ENCODE data around the gene RMDN3. TPM values are rescaled to one million over a fixed set of nuclear protein-coding genes. Genes with fewer than 3 reads are reported as not detected.

RMDN3 gene
- total RNA-seq, 1 donor: 19.9 TPM

DNA sequence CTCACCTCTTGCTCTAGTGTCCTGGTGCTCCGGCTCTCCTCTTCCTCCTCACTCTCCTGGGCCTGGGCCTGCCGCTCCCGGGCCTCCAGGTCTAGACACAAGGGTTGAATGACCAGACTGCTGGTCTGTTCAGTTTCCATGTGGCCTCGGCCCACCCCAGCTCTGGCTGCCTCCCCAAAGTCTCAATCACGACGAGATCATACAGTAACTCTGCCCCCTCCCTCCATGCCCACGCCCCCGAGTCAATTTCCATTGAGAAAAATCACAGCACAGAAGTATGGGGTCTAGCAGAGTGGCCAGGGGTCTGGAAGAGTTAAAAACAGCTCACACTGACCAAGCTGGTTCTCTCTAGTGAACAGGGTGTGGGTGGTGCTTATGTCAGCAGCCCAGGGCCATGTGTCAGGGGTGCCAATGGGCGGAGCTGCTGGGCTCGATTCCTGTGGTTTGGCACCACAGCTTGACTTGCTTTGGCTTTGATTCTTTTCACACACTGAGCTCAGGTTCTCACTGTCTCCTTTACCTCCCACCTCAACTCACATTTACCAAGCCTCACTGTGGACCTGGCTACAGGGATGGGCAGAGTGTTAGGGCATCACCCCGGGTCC, 21.6 kb upstream of the RMDN3 start:
- DNase-seq (ENCODE audit: insufficient read length, low spot score, missing footprints): peak; percentile 98
- Histone ChIP-seq H3K4me1 (ENCODE audit: insufficient read depth, low read length) (peaks cover 11% of the 10 kb centered on the region), H4K20me1 (ENCODE audit: insufficient read depth, low read length) (peaks cover 4% of the 10 kb centered on the region), H3K27me3 (ENCODE audit: insufficient read depth, low read length) (no peaks in the 10 kb centered on the region), H3K27ac (ENCODE audit: low read depth, low read length) (peak overlapping the region; percentile 72), H3K4me2 (ENCODE audit: insufficient read depth, low read length) (peak overlapping the region; percentile 27), H3K79me2 (ENCODE audit: insufficient read depth, low read length) (peaks cover 5% of the 10 kb centered on the region), H3K9me3 (ENCODE audit: low read depth, low read length) (no peaks in the 10 kb centered on the region), H3K36me3 (ENCODE audit: insufficient read depth, low read length) (peaks cover 56% of the 10 kb centered on the region), H3K4me3 (ENCODE audit: insufficient read depth, low read length) (no peak overlapping the region), H2AFZ (ENCODE audit: low read length) (no peak overlapping the region)
- TF ChIP-seq CTCF (IDR thresholded peaks at IDR 0.05; ENCODE audit: extremely low read depth, low read depth, low read length): no peak

DNA sequence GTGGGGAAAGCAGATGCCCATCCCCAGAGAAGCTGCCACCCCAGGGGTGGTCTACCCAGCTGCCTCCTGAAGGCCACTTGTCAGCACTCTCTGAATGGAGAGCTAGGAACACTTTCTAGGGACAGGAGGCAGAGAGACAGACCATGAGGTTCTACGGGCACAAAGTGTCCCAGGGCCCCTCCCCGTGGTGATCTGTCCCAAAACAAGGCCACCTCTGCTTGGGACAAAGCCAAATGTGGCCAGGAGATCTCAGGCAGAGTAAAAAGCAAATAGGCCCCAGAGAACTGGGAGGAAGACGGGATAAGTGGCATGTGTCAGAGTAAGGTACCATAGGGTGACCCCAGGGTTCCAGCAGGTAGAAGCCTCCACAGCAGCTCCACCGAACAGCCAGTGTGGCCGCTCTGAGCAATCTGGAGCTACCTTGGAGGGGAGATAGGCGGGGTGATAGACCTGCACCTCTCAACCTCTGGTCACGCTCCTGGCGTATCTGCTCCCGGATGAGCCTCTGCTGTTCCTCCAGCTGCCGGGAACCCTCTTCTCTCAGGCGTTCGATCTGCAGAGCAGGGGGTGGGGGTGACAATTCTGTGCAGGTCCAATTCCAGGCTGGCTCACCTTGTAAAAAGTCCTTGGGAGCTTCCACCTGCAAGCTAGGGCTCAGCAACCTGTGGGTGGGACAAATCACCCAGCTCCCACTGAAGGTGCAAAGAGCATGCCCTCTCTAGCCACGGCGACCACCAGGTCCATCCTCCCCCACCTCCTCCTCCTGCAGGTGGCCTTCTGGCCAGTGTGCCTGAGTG, 20.9 kb upstream of the RMDN3 start:
- no peak for TF ChIP-seq CTCF (IDR thresholded peaks at IDR 0.05; ENCODE audit: extremely low read depth, low read depth, low read length)
- H4K20me1 ChIP-seq (ENCODE audit: insufficient read depth, low read length): peaks cover 4% of the 10 kb centered on the region
- peak overlapping the region; percentile 72 for H3K27ac ChIP-seq (ENCODE audit: low read depth, low read length)
- no peak for DNase-seq (ENCODE audit: insufficient read length, low spot score, missing footprints)
- H3K9me3 ChIP-seq (ENCODE audit: low read depth, low read length): no peaks in the 10 kb centered on the region
- peaks cover 5% of the 10 kb centered on the region for H3K79me2 ChIP-seq (ENCODE audit: insufficient read depth, low read length)
- peak overlapping the region; percentile 27 for H3K4me2 ChIP-seq (ENCODE audit: insufficient read depth, low read length)
- no peak overlapping the region for H3K4me3 ChIP-seq (ENCODE audit: insufficient read depth, low read length)
- H3K4me1 ChIP-seq (ENCODE audit: insufficient read depth, low read length): peaks cover 11% of the 10 kb centered on the region
- H3K36me3 ChIP-seq (ENCODE audit: insufficient read depth, low read length): peaks cover 62% of the 10 kb centered on the region
- H3K27me3 ChIP-seq (ENCODE audit: insufficient read depth, low read length): no peaks in the 10 kb centered on the region
- no peak overlapping the region for H2AFZ ChIP-seq (ENCODE audit: low read length)

- no peak for TF ChIP-seq CTCF (IDR thresholded peaks at IDR 0.05; ENCODE audit: extremely low read depth, low read depth, low read length)
- no peaks in the 10 kb centered on the region for H3K27me3 ChIP-seq (ENCODE audit: insufficient read depth, low read length)
- H3K27ac ChIP-seq (ENCODE audit: low read depth, low read length): no peak overlapping the region
- H4K20me1 ChIP-seq (ENCODE audit: insufficient read depth, low read length): peaks cover 5% of the 10 kb centered on the region
- no peak for DNase-seq (ENCODE audit: insufficient read length, low spot score, missing footprints)
- no peak overlapping the region for H3K4me3 ChIP-seq (ENCODE audit: insufficient read depth, low read length)
- no peak overlapping the region for H3K4me2 ChIP-seq (ENCODE audit: insufficient read depth, low read length)
- peaks cover 2% of the 10 kb centered on the region for H3K79me2 ChIP-seq (ENCODE audit: insufficient read depth, low read length)
- H3K4me1 ChIP-seq (ENCODE audit: insufficient read depth, low read length): peaks cover 11% of the 10 kb centered on the region
- no peaks in the 10 kb centered on the region for H3K9me3 ChIP-seq (ENCODE audit: low read depth, low read length)
- H3K36me3 ChIP-seq (ENCODE audit: insufficient read depth, low read length): peaks cover 64% of the 10 kb centered on the region
- no peak overlapping the region for H2AFZ ChIP-seq (ENCODE audit: low read length)
Observed at GRCh38 chr15:40775007-40775406, 20.0 kb upstream of the RMDN3 start.

- TF ChIP-seq CTCF (IDR thresholded peaks at IDR 0.05; ENCODE audit: extremely low read depth, low read depth, low read length): no peak
- Histone ChIP-seq H3K4me3 (ENCODE audit: insufficient read depth, low read length) (no peak overlapping the region), H3K4me2 (ENCODE audit: insufficient read depth, low read length) (no peak overlapping the region), H3K79me2 (ENCODE audit: insufficient read depth, low read length) (no peaks in the 10 kb centered on the region), H3K9me3 (ENCODE audit: low read depth, low read length) (no peaks in the 10 kb centered on the region), H4K20me1 (ENCODE audit: insufficient read depth, low read length) (peaks cover 9% of the 10 kb centered on the region), H2AFZ (ENCODE audit: low read length) (no peak overlapping the region), H3K27ac (ENCODE audit: low read depth, low read length) (no peak overlapping the region), H3K36me3 (ENCODE audit: insufficient read depth, low read length) (peaks cover 62% of the 10 kb centered on the region), H3K4me1 (ENCODE audit: insufficient read depth, low read length) (peaks cover 11% of the 10 kb centered on the region), H3K27me3 (ENCODE audit: insufficient read depth, low read length) (no peaks in the 10 kb centered on the region)
- DNase-seq (ENCODE audit: insufficient read length, low spot score, missing footprints): no peak
Observed at GRCh38 chr15:40773902-40774301, 18.8 kb upstream of the RMDN3 start.
